GM21528 (cell line): ENCODE data around the gene P3H3.

Source experiments
- ATAC-seq: cut with Tn5 transposase; IDR thresholded peaks from one replicate; pipeline ENCODE4 v1.9.1; 2021; ENCODE audit warnings: mild to moderate bottlenecking, moderate library complexity; ENCODE audit not compliant: unreplicated experiment, low FRiP score

P3H3 gene

DNA sequence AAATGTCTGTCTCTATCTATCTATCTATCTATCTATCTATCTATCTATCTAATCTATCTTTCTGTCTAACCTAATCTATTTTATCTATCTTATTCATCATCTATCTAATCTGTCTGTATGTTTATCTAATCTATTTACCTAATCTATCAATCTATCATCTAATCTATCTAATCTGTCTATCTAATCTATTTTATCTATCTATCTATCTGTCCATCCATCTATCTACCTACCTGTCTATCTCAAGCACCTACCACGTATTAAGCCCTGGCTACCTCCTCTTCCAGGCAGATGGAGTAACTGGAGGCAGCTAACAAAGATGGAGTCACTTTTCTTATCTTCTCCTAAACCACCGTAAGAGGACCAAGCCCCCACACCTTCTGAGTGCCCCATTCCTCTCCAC, 33.1 kb upstream of the P3H3 start:
- ATAC-seq, result no peak

DNA sequence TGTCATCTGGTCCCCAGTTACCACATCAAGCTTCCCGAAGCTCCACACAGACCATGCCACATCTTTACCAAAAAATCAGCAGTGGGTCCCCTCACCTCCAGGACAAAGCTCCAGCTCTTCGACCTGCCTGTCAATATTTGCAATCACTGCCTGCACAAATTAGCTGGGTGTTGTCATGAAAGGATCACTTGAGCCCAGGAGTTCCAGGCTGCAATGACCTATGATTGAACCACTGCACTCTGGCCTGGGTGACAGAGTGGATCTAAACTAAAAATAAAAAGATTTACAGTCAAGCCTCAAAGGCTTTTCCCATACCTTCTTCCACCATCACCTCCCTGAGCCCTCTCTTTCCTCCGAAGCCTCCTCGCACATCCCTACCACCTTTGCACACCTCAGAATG, 31.6 kb upstream of the P3H3 start:
- ATAC-seq, result no peak

DNA sequence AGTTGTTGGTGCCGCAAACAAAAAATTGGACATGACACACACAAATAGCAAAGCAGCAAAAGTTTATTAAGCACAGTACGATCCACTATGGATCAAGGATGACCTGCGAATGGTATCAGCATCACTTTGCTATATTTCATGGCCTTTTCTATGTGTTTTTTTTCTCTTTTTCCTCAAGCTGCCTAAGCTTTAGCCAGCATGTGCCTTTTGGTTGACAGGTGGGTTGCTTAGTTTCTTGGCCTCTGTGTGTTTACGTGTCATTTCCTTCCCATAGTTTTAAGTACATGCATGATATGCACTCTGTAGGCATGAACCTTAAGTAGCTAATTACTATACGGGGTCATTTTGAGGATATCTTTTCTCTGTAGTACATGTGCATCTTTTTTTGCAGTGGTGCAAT, 29.1 kb upstream of the P3H3 start:
- ATAC-seq, result no peak

DNA sequence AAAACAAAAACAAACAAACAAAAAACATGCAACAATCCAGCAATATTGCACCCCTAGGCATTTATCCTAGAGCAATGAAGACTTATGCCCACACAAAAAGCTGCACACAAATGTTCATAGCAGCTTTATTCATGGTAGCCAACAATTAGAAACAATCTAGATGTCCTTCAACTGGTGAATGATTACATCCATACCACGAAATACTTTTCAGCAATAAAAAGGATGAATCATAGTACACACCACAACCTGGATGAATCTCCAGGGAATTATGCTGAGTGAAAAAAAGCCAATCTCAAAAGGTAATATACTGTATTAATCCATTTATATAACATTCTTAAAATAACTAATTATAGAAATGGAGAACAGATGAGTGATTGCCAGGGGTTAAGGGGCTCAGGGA, 21.0 kb upstream of the P3H3 start:
- no peak for ATAC-seq

DNA sequence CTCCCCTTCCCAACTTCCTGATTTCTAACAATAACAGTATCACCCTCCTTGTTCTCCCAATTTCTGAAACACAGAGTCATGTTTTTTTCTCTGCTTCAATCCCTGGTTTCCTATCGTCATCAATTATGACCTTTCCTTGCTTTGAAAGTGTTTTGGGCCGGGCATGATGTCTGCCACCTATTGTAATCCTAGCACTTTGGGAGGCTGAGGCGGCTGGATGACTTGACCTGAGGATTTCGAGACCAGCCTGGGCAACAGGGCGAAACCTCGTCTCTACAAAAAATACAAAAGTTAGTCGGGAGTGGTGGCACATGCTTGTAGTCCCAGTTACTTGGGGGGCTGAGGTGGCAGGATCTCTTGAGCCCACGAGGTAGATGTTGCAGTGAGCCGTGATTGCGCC, 19.2 kb upstream of the P3H3 start:
- ATAC-seq, result no peak

DNA sequence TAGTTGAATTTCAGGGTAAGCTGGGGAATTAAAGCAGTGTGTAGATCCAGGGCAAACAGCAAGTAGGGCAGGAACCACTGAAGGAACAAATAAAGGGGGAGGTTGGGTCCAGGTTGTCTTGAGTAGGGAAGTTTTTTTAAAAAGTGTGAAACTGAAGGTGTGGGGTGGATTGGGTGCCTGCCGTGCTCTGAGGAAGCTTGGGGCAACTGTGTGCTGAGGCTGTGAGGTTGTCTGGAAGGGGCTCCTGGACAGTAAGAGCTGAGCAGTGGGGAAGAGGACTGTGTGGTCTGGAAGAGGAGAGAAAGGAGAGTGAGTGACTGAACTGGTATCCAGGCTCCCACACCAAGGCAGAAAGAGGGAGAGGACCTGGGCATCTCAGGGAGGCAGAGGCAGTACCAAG, 17.4 kb upstream of the P3H3 start:
- no peak for ATAC-seq

DNA sequence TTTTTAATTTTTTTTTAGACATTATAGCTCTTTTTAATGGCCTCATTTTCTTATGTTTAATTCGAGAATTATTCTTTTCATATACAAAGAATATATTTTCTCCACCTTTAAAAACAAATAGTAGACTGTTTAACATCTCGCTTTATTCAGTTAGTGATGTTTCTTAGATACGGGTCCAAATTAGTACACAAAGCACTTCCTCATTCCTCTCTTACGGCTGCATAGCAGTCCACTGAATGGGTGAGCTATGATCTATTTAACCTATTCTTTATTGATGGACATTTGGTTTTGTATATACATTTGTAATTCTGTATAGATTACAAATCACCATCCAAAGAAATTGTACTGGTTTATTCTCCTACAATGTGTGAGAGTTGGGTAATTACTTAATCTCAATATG, 14.8 kb upstream of the P3H3 start:
- no peak for ATAC-seq

DNA sequence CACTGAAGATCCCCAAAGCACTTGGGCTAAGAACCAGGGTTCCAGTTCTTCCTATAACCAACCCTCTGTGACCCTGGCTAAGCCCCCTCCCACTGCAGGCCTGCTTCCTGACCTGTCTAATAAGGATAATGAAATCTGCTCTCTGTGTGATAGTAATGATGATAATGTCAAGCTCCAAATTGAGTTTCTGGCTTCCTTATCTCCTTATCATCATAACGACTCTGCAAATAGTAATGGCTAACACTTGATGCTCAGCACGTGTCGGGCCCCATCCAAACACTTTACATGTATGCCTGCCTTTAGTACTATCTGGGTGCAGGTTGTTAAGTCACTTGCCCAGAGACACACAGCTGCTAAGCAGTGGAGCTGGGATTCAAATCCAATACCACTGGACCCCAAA, 11.6 kb upstream of the P3H3 start:
- no peak for ATAC-seq

DNA sequence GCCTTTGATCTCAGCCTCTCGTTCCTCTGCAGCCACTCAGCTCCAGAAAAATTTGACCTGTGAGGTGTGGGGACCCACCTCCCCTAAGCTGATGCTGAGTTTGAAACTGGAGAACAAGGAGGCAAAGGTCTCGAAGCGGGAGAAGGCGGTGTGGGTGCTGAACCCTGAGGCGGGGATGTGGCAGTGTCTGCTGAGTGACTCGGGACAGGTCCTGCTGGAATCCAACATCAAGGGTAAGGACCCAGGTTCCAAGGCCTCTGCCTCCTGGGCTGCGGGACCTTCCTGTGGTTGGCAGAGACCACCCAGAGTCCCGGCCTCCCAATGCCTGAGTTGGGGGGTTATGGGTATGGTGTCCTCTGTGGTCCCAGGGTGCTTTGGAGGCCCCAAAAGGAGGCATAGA, 11.1 kb upstream of the P3H3 start:
- ATAC-seq, result no peak

DNA sequence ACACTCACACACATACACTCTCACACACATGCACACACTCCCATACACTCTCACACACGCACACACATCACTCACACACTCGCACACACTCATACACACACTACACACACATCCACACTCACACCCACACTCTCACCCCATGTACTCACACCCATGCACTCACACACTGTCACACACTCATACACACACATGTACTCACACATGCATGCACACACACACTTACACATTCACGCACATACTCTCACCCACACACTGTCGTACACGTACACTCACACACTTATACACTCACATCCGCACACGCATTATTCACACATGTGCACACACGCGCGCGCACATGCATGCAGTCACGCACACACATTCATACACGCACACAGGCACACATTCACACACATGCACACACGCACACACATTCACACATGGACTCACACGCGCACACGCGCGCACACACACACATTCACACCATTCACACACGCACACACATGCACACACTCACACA, 10.5 kb upstream of the P3H3 start:
- no peak for ATAC-seq

DNA sequence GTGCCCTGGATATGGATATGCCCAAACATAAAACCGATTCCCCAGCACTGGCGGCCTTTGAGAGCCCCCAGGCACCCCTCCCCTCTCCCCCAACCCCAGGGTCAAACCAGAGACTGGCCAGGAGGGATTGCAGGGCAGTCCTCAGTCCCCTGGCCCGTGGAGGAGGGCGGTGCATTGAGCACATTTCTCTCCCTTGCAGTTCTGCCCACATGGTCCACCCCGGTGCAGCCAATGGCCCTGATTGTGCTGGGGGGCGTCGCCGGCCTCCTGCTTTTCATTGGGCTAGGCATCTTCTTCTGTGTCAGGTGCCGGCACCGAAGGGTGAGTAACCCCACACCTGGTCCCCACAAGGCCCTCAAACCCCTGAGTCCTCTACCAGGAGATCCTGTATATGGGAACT, 10.0 kb upstream of the P3H3 start:
- no peak for ATAC-seq

DNA sequence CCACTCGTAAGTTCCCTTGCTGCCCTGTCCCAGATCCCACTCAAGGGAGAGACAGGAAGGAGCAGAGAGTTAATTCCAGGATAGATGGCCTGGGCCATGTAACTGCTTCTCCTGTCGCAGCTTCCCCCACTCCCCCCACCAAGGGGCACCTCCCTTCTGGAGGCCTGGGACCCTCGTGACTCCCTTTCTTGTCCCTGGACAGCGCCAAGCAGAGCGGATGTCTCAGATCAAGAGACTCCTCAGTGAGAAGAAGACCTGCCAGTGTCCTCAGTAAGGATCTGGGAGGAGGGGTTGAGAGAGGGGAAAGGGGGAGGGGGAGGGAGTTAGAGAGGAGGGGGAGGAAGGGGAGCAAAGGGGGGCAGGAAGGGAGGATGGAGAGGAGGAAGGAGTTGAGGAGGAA, 9.6 kb upstream of the P3H3 start:
- ATAC-seq, result no peak

DNA sequence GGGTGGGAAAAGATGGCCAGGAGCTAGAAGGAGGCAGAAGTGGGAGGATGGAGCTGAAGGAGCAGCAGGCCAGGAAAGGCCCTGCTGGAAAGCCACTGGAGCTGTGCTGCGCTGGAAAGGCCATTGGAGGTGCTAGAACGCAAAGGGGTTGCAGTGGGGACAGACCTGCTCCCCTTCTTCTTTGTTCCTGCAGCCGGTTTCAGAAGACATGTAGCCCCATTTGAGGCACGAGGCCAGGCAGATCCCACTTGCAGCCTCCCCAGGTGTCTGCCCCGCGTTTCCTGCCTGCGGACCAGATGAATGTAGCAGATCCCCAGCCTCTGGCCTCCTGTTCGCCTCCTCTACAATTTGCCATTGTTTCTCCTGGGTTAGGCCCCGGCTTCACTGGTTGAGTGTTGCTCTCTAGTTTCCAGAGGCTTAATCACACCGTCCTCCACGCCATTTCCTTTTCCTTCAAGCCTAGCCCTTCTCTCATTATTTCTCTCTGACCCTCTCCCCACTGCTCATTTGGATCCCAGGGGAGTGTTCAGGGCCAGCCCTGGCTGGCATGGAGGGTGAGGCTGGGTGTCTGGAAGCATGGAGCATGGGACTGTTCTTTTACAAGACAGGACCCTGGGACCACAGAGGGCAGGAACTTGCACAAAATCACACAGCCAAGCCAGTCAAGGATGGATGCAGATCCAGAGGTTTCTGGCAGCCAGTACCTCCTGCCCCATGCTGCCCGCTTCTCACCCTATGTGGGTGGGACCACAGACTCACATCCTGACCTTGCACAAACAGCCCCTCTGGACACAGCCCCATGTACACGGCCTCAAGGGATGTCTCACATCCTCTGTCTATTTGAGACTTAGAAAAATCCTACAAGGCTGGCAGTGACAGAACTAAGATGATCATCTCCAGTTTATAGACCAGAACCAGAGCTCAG, 8.8 kb upstream of the P3H3 start:
- ATAC-seq, result no peak

DNA sequence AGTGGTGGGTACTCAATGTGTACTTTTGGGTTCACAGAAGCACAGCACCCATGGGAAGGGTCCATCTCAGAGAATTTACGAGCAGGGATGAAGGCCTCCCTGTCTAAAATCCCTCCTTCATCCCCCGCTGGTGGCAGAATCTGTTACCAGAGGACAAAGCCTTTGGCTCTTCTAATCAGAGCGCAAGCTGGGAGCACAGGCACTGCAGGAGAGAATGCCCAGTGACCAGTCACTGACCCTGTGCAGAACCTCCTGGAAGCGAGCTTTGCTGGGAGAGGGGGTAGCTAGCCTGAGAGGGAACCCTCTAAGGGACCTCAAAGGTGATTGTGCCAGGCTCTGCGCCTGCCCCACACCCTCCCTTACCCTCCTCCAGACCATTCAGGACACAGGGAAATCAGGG, 8.0 kb upstream of the P3H3 start:
- no peak for ATAC-seq

DNA sequence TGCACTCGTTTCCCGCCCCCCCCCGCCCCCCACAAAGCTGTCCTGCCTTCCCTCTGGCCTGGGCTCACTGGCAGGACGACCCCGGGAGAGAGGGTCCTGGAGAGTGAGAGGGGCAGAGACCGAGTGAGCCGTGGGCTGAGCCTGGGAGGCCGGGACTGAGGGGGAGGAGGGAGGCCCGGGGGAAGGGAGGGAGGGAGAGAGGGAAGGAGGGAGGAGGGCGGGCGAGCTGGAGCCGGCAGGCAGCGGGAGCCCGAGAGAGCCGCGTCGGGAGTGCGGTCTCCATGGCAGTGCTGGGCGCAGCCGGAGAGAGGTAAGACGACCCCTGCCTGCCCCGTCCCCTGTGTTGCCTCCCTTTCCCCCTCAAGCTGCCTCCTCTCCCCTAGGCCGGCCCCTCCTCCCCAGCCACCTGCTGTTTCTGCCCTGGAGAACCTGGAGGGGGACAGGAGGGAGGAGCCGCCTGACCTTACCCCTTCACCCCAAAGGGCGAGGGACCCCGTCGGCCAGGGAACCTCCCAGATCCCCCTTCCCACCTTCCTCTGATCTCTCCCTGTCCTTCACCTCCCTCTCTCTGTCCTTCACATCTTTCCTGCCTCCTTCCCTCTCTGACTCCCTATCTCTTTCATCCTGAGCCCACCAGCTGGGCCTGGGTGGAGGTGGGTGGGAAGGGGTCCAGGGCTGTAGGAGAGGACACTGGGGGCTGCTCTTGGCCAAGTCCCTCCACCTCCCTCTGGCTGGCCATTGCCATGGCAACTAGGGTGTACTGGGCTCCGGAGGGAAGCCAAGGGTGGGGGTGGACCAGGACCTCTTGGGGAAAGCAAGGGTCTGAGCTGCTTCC, 6.4 kb upstream of the P3H3 start, which contains the start of gene GPR162:
TSS of gene GPR162 (plus strand) at position 231 of the 835 bp plus-strand sequence. CDS start 2,078 bp downstream, outside the sequence.
- no peak for ATAC-seq

DNA sequence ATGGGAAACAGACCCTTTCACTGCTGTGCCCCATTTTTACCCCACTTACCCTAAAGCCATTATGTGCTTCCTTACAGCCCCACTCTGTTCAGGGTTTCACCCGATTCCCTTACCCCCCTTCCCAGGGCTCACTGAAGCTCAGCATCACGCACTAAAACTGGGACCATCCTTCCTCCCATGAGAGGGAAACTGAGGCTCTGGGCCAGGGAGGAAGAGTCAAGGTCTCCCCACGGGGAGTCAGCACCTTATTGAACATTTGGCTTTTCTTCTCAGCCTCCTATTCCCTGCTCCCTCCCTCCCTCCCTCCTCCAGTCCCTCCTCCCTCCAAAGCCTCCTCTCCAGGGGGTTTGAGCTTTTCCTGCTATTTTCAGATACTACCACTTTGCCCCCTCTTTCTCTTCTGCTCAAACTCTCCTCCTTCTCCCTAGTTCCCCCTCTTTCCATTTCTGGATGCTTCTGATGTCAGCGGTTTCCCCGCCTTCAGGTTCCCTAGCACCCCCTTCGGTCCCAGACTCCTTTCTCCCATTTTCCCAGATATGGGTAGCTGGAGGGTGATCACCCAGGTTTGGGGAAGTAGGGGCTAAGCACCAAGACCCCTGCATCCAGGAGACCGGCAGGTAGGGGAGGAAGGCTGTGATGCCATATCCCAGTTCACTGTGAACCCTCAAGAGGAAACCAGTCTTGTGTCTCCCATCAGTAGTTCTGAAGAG, 5.6 kb upstream of the P3H3 start:
- ATAC-seq, result no peak

DNA sequence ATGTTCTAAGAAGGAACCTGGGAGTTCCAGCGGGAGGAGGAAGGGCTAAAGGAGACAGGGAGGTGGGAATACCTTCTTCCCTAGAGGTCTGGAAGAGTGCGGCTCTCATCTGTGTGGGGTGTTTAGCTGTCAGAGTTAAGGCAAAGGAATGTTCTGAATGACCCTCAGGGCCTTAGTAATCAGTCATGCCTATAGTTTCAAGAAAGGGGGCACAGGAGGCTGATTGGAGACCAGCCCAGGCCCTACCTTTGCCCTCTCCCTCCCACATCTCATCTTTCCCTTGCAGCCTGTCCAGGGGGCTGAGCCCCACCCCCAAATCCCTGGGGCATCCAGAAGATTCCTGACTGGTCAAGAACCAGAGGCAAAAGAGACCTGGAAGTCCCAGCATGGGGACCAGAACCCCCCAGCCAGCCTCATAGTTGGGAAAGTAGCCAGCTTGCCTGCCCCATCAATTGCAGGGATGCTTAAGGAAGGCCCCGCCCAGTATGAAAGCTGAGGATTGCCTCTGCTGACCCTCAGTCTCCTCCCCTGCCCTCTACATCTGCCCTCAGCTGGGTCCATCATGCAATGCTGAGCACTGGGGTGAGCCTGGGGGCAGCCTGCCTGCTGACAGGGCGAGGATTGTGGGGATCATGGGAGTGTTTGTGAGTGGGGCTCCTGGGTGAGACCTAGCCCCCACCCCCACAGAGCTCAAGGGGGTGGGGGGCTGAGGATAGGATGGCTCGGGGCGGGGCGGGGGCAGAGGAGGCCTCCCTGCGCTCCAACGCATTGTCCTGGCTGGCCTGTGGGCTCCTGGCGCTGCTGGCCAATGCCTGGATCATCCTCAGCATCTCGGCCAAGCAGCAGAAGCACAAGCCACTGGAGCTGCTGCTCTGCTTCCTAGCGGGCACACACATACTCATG, 4.8 kb upstream of the P3H3 start:
- no peak for ATAC-seq

DNA sequence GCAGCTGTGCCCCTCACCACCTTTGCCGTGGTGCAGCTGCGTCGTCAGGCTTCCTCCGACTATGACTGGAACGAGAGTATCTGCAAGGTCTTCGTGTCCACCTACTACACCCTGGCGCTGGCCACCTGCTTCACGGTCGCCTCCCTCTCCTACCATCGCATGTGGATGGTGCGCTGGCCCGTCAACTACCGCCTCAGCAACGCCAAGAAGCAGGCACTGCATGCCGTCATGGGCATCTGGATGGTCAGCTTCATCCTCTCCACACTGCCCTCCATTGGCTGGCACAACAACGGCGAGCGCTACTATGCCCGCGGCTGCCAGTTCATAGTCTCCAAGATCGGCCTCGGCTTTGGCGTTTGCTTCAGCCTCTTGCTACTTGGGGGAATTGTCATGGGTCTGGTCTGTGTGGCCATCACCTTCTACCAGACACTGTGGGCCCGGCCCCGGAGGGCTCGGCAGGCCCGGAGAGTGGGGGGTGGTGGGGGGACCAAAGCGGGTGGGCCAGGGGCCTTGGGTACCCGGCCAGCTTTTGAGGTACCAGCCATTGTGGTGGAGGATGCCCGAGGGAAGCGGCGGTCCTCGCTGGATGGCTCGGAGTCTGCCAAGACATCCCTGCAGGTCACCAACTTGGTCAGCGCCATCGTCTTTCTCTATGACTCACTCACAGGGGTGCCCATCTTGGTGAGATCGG, 4.0 kb upstream of the P3H3 start:
- no peak for ATAC-seq

DNA sequence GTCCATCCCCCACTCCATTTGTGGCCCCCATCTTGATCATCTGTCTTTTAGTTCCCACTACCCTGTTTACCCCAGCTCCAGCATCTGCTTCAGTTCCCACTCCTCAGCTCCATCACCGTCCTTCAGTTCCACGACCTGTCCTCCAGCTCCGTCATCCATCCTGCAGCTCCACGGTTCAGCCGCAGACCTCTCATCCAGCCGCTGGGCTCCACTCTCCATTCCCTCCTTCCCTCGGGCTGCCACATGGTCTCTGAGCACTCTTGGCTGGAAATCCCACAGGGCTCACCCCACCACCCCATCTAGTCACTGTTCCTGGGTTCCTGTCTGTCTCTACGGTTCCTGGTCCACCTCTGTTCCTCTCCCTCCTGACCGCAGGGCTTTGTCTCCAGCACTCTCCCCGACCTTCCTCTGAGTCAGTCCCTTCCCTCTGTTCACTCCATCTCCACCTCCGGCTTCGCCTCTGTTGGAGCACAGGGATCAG, 3.3 kb upstream of the P3H3 start:
- no peak for ATAC-seq
